ENCODE measurements around the gene TM7SF2. TPM values are rescaled to one million over a fixed set of nuclear protein-coding genes. Genes with fewer than 3 reads are reported as not detected.

Gene TM7SF2
- total and polyA plus RNA-seq, 12 donors, result 18.5 to 87.8 (median 69.5) TPM

DNA sequence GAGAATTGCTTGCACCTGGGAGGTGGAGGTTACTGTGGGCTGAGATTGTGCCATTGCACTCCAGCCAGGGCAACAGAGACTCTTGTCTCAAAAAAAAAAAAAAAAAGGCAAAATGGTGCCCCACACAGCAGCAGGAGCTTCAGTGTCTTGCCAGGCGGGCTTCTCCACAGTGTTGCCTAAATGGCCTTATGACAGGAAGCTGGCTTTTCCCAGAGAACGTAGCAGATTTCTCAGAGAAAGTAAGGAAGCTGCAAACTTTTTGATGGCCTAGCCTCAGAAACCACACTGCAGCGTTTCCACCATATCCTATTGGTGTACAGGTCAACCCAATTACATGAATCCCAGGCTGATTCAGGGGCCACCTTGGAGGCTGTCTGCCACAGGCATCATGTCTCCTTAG lies 45.7 kb downstream of the TM7SF2 start:
- ATAC-seq (no peak), DNase-seq (no peak)
- H3K4me1 ChIP-seq, result peaks cover 0 to 7% (median 0%) of the 10 kb centered on the region in 9 donors
- no peak for TF ChIP-seq CTCF (IDR thresholded peaks at IDR 0.05)
- no peak overlapping the region for H3K4me3 ChIP-seq
- no peaks in the 10 kb centered on the region for H3K27me3 ChIP-seq
- H3K27ac ChIP-seq, result no peak overlapping the region
- intact Hi-C loops (cut with DNase I), result no loop called here
- H3K36me3 ChIP-seq, result no peaks in the 10 kb centered on the region
- 67 to 77% methylated on average over 3 of the region's 3 CpGs for WGBS, 2 donors
- H3K9me3 ChIP-seq, result no peaks in the 10 kb centered on the region

DNA sequence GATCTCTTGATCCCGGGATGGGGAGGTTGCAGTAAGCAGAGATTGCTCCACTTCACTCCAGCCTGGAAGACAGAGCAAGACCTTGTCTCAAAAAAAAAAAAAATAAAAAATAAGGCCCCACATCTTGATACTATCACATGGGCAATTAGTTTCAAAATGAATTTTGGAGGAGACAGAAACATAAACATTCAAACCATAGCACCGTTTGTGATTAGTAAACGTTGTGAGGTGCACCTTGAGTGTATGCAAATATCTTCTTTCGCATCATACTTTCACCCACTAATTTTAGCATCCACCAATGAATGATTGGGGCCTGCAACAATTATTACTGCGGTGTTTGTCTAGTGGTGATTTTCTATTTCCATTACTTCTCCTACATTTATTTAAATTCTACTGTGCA lies 47.3 kb downstream of the TM7SF2 start:
- no peak overlapping the region for H3K4me3 ChIP-seq
- ATAC-seq (no peak), DNase-seq (no peak)
- H3K27me3 ChIP-seq, result no peaks in the 10 kb centered on the region
- TF ChIP-seq CTCF (IDR thresholded peaks at IDR 0.05), result no peak
- intact Hi-C loops (cut with DNase I), result no loop called here
- no peak overlapping the region for H3K27ac ChIP-seq
- H3K36me3 ChIP-seq, result no peaks in the 10 kb centered on the region
- 77 to 82% methylated on average over 5 of the region's 5 CpGs for WGBS, 2 donors
- no peaks in the 10 kb centered on the region for H3K4me1 ChIP-seq
- H3K9me3 ChIP-seq, result no peaks in the 10 kb centered on the region

DNA sequence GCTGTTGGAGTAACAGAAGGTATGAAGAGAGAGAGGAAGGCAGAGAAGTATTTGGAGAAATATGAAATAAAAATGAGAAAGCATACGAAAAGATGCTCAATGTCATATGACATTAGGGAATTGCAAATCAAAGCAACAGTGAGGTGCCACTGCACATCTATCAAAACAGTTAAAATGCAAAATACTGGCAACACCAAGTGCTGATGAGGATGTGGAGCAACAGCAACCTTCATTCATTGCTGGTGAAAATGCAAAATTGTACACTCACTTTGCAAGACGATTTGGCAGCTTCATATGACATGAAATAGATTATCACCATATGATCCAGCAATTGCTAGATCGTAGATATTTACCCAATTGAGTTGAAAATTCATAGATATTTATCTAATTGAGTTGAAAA lies 49.0 kb downstream of the TM7SF2 start:
- H3K9me3 ChIP-seq, result no peaks in the 10 kb centered on the region
- no peaks in the 10 kb centered on the region for H3K4me1 ChIP-seq
- H3K36me3 ChIP-seq, result no peaks in the 10 kb centered on the region
- no peak overlapping the region for H3K4me3 ChIP-seq
- H3K27me3 ChIP-seq, result no peaks in the 10 kb centered on the region
- no peak overlapping the region for H3K27ac ChIP-seq
- ATAC-seq (no peak), DNase-seq (no peak)
- intact Hi-C loops (cut with DNase I), result no loop called here
- no peak for TF ChIP-seq CTCF (IDR thresholded peaks at IDR 0.05)
- WGBS, 2 donors, result 80 to 81% methylated on average over 3 of the region's 3 CpGs

DNA sequence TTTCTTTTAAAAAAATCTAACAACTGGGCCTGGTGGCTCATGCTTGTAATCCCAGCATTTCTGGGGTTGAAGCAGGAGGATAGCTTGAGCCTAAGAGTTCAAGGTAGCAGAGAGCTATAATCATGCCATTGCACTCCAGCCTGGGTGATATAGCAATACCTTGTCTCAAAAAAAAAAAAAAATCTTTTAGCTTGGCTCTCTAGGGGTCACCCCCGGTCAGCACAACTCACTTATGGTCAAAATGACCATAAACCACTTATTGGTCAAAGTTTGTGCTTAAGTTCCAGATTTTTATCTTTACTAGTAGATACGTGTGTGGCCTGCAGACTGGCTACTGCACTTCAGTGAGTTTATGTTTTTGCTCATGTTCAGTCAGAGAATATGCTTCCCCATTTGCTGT lies 52.0 kb downstream of the TM7SF2 start:
- Histone ChIP-seq H3K36me3 (no peaks in the 10 kb centered on the region), H3K4me3 (no peak overlapping the region), H3K4me1 (no peaks in the 10 kb centered on the region), H3K9me3 (no peaks in the 10 kb centered on the region), H3K27ac (no peak overlapping the region), H3K27me3 (no peaks in the 10 kb centered on the region)
- ATAC-seq (no peak), DNase-seq (no peak)
- no peak for TF ChIP-seq CTCF (IDR thresholded peaks at IDR 0.05)
- intact Hi-C loops (cut with DNase I), result no loop called here
- 83 to 87% methylated on average over 2 of the region's 2 CpGs for WGBS, 2 donors

Small RNA genes within 50 kb of the gene (microRNA-seq; reads per million reads assigned to microRNA genes)
- 0 reads per million in 2 donors for gene MIR6751

Other genes with a start within 250 kb of the TM7SF2 start
- gene EHD1, start 233.3 kb upstream of the TM7SF2 start, total RNA-seq, result 10 to 100 TPM; 30.7 to 73.1 (median 43.9) TPM
- 10 to 100 TPM; 26.0 to 39.7 TPM for gene EHD1, start 233.3 kb upstream of the TM7SF2 start, polyA plus RNA-seq
- 10 to 100 TPM; 12.4 to 17.7 (median 16.0) TPM for gene ATG2A, start 194.7 kb upstream of the TM7SF2 start, total RNA-seq
- 10 to 100 TPM; 14.8 to 18.6 TPM for gene ATG2A, start 194.7 kb upstream of the TM7SF2 start, polyA plus RNA-seq
- 10 to 100 TPM; 13.4 to 29.8 (median 20.4) TPM for gene PPP2R5B, start 187.2 kb upstream of the TM7SF2 start, total RNA-seq
- 10 to 100 TPM; 26.6 to 30.8 TPM for gene PPP2R5B, start 187.2 kb upstream of the TM7SF2 start, polyA plus RNA-seq
- gene GPHA2, start 176.0 kb upstream of the TM7SF2 start, total RNA-seq, result not detected
- not detected for gene GPHA2, start 176.0 kb upstream of the TM7SF2 start, polyA plus RNA-seq
- gene MAJIN, start 139.8 kb upstream of the TM7SF2 start, total RNA-seq, result not detected
- gene MAJIN, start 139.8 kb upstream of the TM7SF2 start, polyA plus RNA-seq, result not detected
- gene BATF2, start 114.9 kb upstream of the TM7SF2 start, total RNA-seq, result 10 to 100 TPM in 1 of 10 donors, 1 to 10 TPM in 8, under 1 TPM in 1; 0.66 to 31.8 (median 1.7) TPM
- 1 to 10 TPM; 2.1 to 2.9 TPM for gene BATF2, start 114.9 kb upstream of the TM7SF2 start, polyA plus RNA-seq
- 100 to 1,000 TPM in 9 of 10 donors, 10 to 100 TPM in 1; 92.6 to 144 (median 117) TPM for gene ARL2, start 97.7 kb upstream of the TM7SF2 start, total RNA-seq
- 100 to 1,000 TPM; 115 to 157 TPM for gene ARL2, start 97.7 kb upstream of the TM7SF2 start, polyA plus RNA-seq
- 10 to 100 TPM; 11.4 to 21.8 (median 15.2) TPM for gene SNX15, start 84.4 kb upstream of the TM7SF2 start, total RNA-seq
- gene SNX15, start 84.4 kb upstream of the TM7SF2 start, polyA plus RNA-seq, result 10 to 100 TPM; 14.7 to 23.2 TPM
- gene SAC3D1, start 70.7 kb upstream of the TM7SF2 start, total RNA-seq, result 1 to 10 TPM; 3.8 to 9.3 (median 4.8) TPM
- gene SAC3D1, start 70.7 kb upstream of the TM7SF2 start, polyA plus RNA-seq, result 10 to 100 TPM in 1 of 2 donors, 1 to 10 TPM in 1; 4.7 to 17.3 TPM
- 1 to 10 TPM; 2.1 to 6.8 (median 3.7) TPM for gene NAALADL1, start 53.3 kb upstream of the TM7SF2 start, total RNA-seq
- gene NAALADL1, start 53.3 kb upstream of the TM7SF2 start, polyA plus RNA-seq, result 1 to 10 TPM; 8.1 to 9.1 TPM
- 1 to 10 TPM in 5 of 10 donors, under 1 TPM in 5; 0.50 to 5.3 (median 1.0) TPM for gene CDCA5, start 27.8 kb upstream of the TM7SF2 start, total RNA-seq
- gene CDCA5, start 27.8 kb upstream of the TM7SF2 start, polyA plus RNA-seq, result under 1 TPM; 0.45 to 0.80 TPM
- 10 to 100 TPM; 21.5 to 27.7 (median 24.8) TPM for gene ZFPL1, start 27.6 kb upstream of the TM7SF2 start, total RNA-seq
- 10 to 100 TPM; 32.8 to 49.2 TPM for gene ZFPL1, start 27.6 kb upstream of the TM7SF2 start, polyA plus RNA-seq
- gene VPS51, start 15.7 kb upstream of the TM7SF2 start, total RNA-seq, result 100 to 1,000 TPM in 6 of 10 donors, 10 to 100 TPM in 4; 79.2 to 123 (median 100) TPM
- 100 to 1,000 TPM in 1 of 2 donors, 10 to 100 TPM in 1; 85.2 to 102 TPM for gene VPS51, start 15.7 kb upstream of the TM7SF2 start, polyA plus RNA-seq
- gene ZNHIT2, start 5.8 kb downstream of the TM7SF2 start, total RNA-seq, result 1 to 10 TPM; 4.3 to 8.3 (median 6.5) TPM
- gene ZNHIT2, start 5.8 kb downstream of the TM7SF2 start, polyA plus RNA-seq, result 10 to 100 TPM; 16.5 to 17.5 TPM
- 100 to 1,000 TPM; 536 to 674 (median 617) TPM for gene FAU, start 10.3 kb downstream of the TM7SF2 start, total RNA-seq
- gene FAU, start 10.3 kb downstream of the TM7SF2 start, polyA plus RNA-seq, result 1,000 to 10,000 TPM; 1,297 to 1,540 TPM
- 10 to 100 TPM; 33.8 to 44.8 (median 39.9) TPM for gene MRPL49, start 10.4 kb downstream of the TM7SF2 start, total RNA-seq
- gene MRPL49, start 10.4 kb downstream of the TM7SF2 start, polyA plus RNA-seq, result 10 to 100 TPM in 1 of 2 donors, 1 to 10 TPM in 1; 6.4 to 39.0 TPM
- 10 to 100 TPM; 24.1 to 34.0 (median 27.8) TPM for gene SYVN1, start 22.6 kb downstream of the TM7SF2 start, total RNA-seq
- gene SYVN1, start 22.6 kb downstream of the TM7SF2 start, polyA plus RNA-seq, result 10 to 100 TPM; 22.2 to 24.6 TPM
- not detected for gene SPDYC, start 58.4 kb downstream of the TM7SF2 start, total RNA-seq
- gene SPDYC, start 58.4 kb downstream of the TM7SF2 start, polyA plus RNA-seq, result not detected
- gene CAPN1, start 70.1 kb downstream of the TM7SF2 start, total RNA-seq, result 100 to 1,000 TPM in 1 of 10 donors, 10 to 100 TPM in 9; 61.6 to 110 (median 82.0) TPM
- 10 to 100 TPM; 85.0 to 89.3 TPM for gene CAPN1, start 70.1 kb downstream of the TM7SF2 start, polyA plus RNA-seq
- 1 to 10 TPM; 2.3 to 7.3 (median 3.8) TPM for gene POLA2, start 150.1 kb downstream of the TM7SF2 start, total RNA-seq
- gene POLA2, start 150.1 kb downstream of the TM7SF2 start, polyA plus RNA-seq, result 1 to 10 TPM; 8.6 to 9.4 TPM
- gene CDC42EP2, start 203.0 kb downstream of the TM7SF2 start, total RNA-seq, result 10 to 100 TPM in 4 of 10 donors, 1 to 10 TPM in 6; 3.9 to 21.9 (median 9.0) TPM
- 10 to 100 TPM; 13.2 to 21.1 TPM for gene CDC42EP2, start 203.0 kb downstream of the TM7SF2 start, polyA plus RNA-seq
- gene DPF2, start 222.0 kb downstream of the TM7SF2 start, total RNA-seq, result 10 to 100 TPM; 37.4 to 63.4 (median 50.6) TPM
- gene DPF2, start 222.0 kb downstream of the TM7SF2 start, polyA plus RNA-seq, result 10 to 100 TPM; 24.9 to 32.6 TPM
- gene TIGD3, start 242.9 kb downstream of the TM7SF2 start, total RNA-seq, result under 1 TPM in 8 of 10 donors, not detected in 2; 0.11 to 0.87 (median 0.33) TPM
- gene TIGD3, start 242.9 kb downstream of the TM7SF2 start, polyA plus RNA-seq, result under 1 TPM; 0.19 to 0.80 TPM